ENCODE data around the gene CRISPLD2. TPM values are rescaled to one million over a fixed set of nuclear protein-coding genes. Genes with fewer than 3 reads are reported as not detected.

CRISPLD2 gene
- total and polyA plus RNA-seq, 10 donors, result 7.9 to 271 (median 75.5) TPM

- H3K36me3 ChIP-seq, result peaks cover 0 to 95% (median 0%) of the 10 kb centered on the region in 6 donors
- intact Hi-C loops (cut with DNase I; ENCODE audit: low total_unique reads), result loop anchor here (10.0 kb wide), 1 partner anchor 58 kb away; no protein-coding TSS in a partner anchor
- TF ChIP-seq POLR2AphosphoS5 (IDR thresholded peaks at IDR 0.05), result peak in 2 of 3 donors; percentile 27 to 49
- TF ChIP-seq POLR2A (IDR thresholded peaks at IDR 0.05), result no peak
- no peak for DNase-seq
- H3K27me3 ChIP-seq (replicated peaks in 1 of 7), result peaks cover 0 to 31% (median 0%) of the 10 kb centered on the region in 7 donors
- WGBS, 5 donors, result 71 to 92% (median 87%) methylated on average over 9 of the region's 9 CpGs
- H3K4me3 ChIP-seq, result no peak overlapping the region
- peak overlapping the region in 1 of 8 donors; percentile 15 for H3K27ac ChIP-seq
- no peaks in the 10 kb centered on the region for H3K9me3 ChIP-seq
- H3K4me1 ChIP-seq, result peaks cover 0 to 33% (median 12%) of the 10 kb centered on the region in 6 donors
Observed at GRCh38 chr16:84883301-84883700, 63.5 kb downstream of the CRISPLD2 start.

GRCh38 chr16:84884246-84884595, 64.4 kb downstream of the CRISPLD2 start:
- Histone ChIP-seq H3K9me3 (no peaks in the 10 kb centered on the region), H3K36me3 (peaks cover 0 to 95% (median 0%) of the 10 kb centered on the region in 6 donors), H3K4me1 (peaks cover 0 to 33% (median 12%) of the 10 kb centered on the region in 6 donors), H3K4me3 (no peak overlapping the region), H3K27me3 (replicated peaks in 1 of 7) (peaks cover 0 to 36% (median 0%) of the 10 kb centered on the region in 7 donors), H3K27ac (peak overlapping the region in 1 of 8 donors; percentile 34)
- 78 to 87% (median 84%) methylated on average over 6 of the region's 6 CpGs for WGBS, 5 donors
- DNase-seq, result no peak
- intact Hi-C loops (cut with DNase I; ENCODE audit: low total_unique reads), result loop anchor here (10.0 kb wide), 1 partner anchor 59 kb away; no protein-coding TSS in a partner anchor
- TF ChIP-seq CTCF (IDR thresholded peaks at IDR 0.05 in 8 of 11, conservative IDR thresholded peaks at IDR 0.05 in 3 of 11) (no peak), POLR2AphosphoS5 (IDR thresholded peaks at IDR 0.05) (no peak), POLR2A (IDR thresholded peaks at IDR 0.05) (no peak)

GRCh38 chr16:84884596-84885341, 65.0 kb downstream of the CRISPLD2 start:
- no peaks in the 10 kb centered on the region for H3K9me3 ChIP-seq
- no peak for DNase-seq
- WGBS, 5 donors, result 33 to 56% (median 43%) methylated on average over 22 to 25 of the region's 25 CpGs
- H3K27me3 ChIP-seq (replicated peaks in 1 of 7), result peaks cover 0 to 36% (median 0%) of the 10 kb centered on the region in 7 donors
- peaks cover 0 to 95% (median 0%) of the 10 kb centered on the region in 6 donors for H3K36me3 ChIP-seq
- TF ChIP-seq POLR2AphosphoS5 (IDR thresholded peaks at IDR 0.05), result no peak
- no peak for TF ChIP-seq CTCF (IDR thresholded peaks at IDR 0.05 in 8 of 11, conservative IDR thresholded peaks at IDR 0.05 in 3 of 11)
- TF ChIP-seq POLR2A (IDR thresholded peaks at IDR 0.05), result no peak
- peak overlapping the region in 1 of 8 donors; percentile 4 for H3K4me3 ChIP-seq
- peak overlapping the region in 4 of 8 donors; percentile 13 to 37 (median 30) for H3K27ac ChIP-seq
- peaks cover 0 to 33% (median 12%) of the 10 kb centered on the region in 6 donors for H3K4me1 ChIP-seq
- intact Hi-C loops (cut with DNase I; ENCODE audit: low total_unique reads), result loop anchor here (10.0 kb wide), 1 partner anchor 60 kb away; no protein-coding TSS in a partner anchor

GRCh38 chr16:84885342-84885910, 65.6 kb downstream of the CRISPLD2 start:
- peaks cover 0 to 95% (median 0%) of the 10 kb centered on the region in 6 donors for H3K36me3 ChIP-seq
- no peak for DNase-seq
- H3K27me3 ChIP-seq (replicated peaks in 1 of 7), result peaks cover 0 to 38% (median 0%) of the 10 kb centered on the region in 7 donors
- peak overlapping the region in 1 of 8 donors; percentile 4 for H3K4me3 ChIP-seq
- H3K4me1 ChIP-seq, result peaks cover 0 to 33% (median 12%) of the 10 kb centered on the region in 6 donors
- WGBS, 5 donors, result 39 to 55% (median 46%) methylated on average over 8 to 9 of the region's 9 CpGs
- peak overlapping the region in 4 of 8 donors; percentile 13 to 37 (median 30) for H3K27ac ChIP-seq
- TF ChIP-seq CTCF (IDR thresholded peaks at IDR 0.05 in 8 of 11, conservative IDR thresholded peaks at IDR 0.05 in 3 of 11) (no peak), POLR2AphosphoS5 (IDR thresholded peaks at IDR 0.05) (peak in 1 of 3 donors; percentile 11)
- H3K9me3 ChIP-seq, result no peaks in the 10 kb centered on the region
- intact Hi-C loops (cut with DNase I; ENCODE audit: low total_unique reads), result loop anchor here (10.0 kb wide), 1 partner anchor 61 kb away; no protein-coding TSS in a partner anchor

Data from spleen (tissue), 11 donors.